Measurements from ENCODE around the gene ANKRD44.

DNA sequence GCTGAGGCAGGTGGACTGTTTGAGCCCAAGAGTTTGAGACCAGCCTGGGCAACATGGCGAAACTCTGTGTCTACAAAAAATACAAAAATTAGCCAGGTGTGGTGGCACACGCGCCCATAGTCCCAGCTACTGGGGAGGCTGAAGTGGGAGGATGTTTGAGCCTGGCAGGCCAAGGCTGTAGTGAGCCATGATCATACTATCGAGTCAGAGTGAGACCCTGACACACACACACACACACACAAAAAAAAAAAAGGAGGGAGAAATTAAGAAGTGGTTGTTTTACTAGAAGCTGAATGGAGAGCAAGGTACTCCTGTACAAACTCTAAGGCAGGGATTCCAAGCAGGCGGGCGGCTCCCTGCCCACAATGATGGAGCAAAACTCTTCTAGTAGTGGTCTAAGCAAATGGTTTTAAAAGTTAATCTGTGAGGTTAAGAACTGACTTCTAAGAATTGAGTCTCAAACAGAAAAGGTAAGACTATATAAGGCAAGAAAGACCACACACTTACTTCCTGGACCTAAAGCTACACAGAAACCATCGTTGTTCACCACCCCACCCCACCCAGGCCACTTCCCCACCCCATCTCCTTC lies 2.6 kb downstream of the ANKRD44 start:
- TF ChIP-seq, protein P1, sequence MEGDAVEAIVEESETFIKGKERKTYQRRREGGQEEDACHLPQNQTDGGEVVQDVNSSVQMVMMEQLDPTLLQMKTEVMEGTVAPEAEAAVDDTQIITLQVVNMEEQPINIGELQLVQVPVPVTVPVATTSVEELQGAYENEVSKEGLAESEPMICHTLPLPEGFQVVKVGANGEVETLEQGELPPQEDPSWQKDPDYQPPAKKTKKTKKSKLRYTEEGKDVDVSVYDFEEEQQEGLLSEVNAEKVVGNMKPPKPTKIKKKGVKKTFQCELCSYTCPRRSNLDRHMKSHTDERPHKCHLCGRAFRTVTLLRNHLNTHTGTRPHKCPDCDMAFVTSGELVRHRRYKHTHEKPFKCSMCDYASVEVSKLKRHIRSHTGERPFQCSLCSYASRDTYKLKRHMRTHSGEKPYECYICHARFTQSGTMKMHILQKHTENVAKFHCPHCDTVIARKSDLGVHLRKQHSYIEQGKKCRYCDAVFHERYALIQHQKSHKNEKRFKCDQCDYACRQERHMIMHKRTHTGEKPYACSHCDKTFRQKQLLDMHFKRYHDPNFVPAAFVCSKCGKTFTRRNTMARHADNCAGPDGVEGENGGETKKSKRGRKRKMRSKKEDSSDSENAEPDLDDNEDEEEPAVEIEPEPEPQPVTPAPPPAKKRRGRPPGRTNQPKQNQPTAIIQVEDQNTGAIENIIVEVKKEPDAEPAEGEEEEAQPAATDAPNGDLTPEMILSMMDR (IDR thresholded peaks at IDR 0.05) = no peak
- TF ChIP-seq, protein P2, sequence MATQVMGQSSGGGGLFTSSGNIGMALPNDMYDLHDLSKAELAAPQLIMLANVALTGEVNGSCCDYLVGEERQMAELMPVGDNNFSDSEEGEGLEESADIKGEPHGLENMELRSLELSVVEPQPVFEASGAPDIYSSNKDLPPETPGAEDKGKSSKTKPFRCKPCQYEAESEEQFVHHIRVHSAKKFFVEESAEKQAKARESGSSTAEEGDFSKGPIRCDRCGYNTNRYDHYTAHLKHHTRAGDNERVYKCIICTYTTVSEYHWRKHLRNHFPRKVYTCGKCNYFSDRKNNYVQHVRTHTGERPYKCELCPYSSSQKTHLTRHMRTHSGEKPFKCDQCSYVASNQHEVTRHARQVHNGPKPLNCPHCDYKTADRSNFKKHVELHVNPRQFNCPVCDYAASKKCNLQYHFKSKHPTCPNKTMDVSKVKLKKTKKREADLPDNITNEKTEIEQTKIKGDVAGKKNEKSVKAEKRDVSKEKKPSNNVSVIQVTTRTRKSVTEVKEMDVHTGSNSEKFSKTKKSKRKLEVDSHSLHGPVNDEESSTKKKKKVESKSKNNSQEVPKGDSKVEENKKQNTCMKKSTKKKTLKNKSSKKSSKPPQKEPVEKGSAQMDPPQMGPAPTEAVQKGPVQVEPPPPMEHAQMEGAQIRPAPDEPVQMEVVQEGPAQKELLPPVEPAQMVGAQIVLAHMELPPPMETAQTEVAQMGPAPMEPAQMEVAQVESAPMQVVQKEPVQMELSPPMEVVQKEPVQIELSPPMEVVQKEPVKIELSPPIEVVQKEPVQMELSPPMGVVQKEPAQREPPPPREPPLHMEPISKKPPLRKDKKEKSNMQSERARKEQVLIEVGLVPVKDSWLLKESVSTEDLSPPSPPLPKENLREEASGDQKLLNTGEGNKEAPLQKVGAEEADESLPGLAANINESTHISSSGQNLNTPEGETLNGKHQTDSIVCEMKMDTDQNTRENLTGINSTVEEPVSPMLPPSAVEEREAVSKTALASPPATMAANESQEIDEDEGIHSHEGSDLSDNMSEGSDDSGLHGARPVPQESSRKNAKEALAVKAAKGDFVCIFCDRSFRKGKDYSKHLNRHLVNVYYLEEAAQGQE (IDR thresholded peaks at IDR 0.05; ENCODE audit: insufficient read depth in 1 of 2, low read depth in 2 of 2, low read length in 1 of 2) = no peak
- TF ChIP-seq POLR2AphosphoS5 (IDR thresholded peaks at IDR 0.05; ENCODE audit: low read depth, low read length) = no peak
- no peak for TF ChIP-seq TCF7L2 (IDR thresholded peaks at IDR 0.05; ENCODE audit: low read depth, low read length)
